Measurements from ENCODE around the gene BMP10. TPM values are rescaled to one million over a fixed set of nuclear protein-coding genes. Genes with fewer than 3 reads are reported as not detected.
"Not testable (repeated sequence)": the region's sequence is repeated elsewhere in the genome, so short reads cannot be mapped to it uniquely, and the experiment has no call there.

The BMP10 gene
- total RNA-seq, 1 experiment from 2014 or later: not detected

DNA sequence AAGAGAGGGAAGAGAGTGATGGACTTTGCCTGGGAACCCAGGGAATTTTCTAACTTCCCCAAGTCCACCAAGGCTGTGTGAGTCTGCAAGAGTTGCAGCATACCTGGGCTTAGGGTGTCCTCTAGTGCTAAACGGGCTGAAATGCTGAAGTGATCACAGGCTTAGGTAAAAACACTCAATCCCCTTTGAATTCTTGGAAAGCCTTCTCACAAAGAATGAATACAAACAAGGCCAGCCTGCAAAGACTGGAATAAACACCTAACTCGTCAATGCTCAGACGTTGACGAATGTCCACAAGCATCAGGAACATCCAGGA is 30.0 kb upstream of the BMP10 start:
- no peaks in the 10 kb centered on the region for H3K4me1 ChIP-seq (ENCODE audit: insufficient read depth, low read length, poor library complexity, severe bottlenecking)
- no peaks in the 10 kb centered on the region for H3K36me3 ChIP-seq (ENCODE audit: insufficient read depth, low read length, poor library complexity, severe bottlenecking)
- TF ChIP-seq, protein P1, sequence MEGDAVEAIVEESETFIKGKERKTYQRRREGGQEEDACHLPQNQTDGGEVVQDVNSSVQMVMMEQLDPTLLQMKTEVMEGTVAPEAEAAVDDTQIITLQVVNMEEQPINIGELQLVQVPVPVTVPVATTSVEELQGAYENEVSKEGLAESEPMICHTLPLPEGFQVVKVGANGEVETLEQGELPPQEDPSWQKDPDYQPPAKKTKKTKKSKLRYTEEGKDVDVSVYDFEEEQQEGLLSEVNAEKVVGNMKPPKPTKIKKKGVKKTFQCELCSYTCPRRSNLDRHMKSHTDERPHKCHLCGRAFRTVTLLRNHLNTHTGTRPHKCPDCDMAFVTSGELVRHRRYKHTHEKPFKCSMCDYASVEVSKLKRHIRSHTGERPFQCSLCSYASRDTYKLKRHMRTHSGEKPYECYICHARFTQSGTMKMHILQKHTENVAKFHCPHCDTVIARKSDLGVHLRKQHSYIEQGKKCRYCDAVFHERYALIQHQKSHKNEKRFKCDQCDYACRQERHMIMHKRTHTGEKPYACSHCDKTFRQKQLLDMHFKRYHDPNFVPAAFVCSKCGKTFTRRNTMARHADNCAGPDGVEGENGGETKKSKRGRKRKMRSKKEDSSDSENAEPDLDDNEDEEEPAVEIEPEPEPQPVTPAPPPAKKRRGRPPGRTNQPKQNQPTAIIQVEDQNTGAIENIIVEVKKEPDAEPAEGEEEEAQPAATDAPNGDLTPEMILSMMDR (conservative IDR thresholded peaks at IDR 0.05; ENCODE audit: low read depth, low read length): peak; percentile 46
- TF ChIP-seq EZH2 (IDR thresholded peaks at IDR 0.05; ENCODE audit: borderline replicate concordance, low read depth, low read length, poor library complexity, severe bottlenecking): no peak
- peaks cover 7% of the 10 kb centered on the region for H3K9me3 ChIP-seq (ENCODE audit: low read depth, low read length, poor library complexity, severe bottlenecking)
- POLR2A ChIA-PET (ENCODE audit: low non-redundant PET): no interaction called here
- no peaks in the 10 kb centered on the region for H3K27me3 ChIP-seq (replicated peaks; ENCODE audit: insufficient read depth, low read depth, low read length, poor library complexity)
- DNase-seq (ENCODE audit: low spot score): peak; percentile 47
- intact Hi-C loops (cut with micrococcal nuclease; ENCODE audit: unreplicated experiment): no loop called here
- no peak overlapping the region for H3K4me3 ChIP-seq (ENCODE audit: low read depth, low read length, poor library complexity, severe bottlenecking)
- CTCF ChIA-PET: no interaction called here
- BruUV-seq (replicated peaks): no TSS peak
- H3K27ac ChIP-seq (ENCODE audit: low read depth, low read length, poor library complexity, severe bottlenecking): no peak overlapping the region

DNA sequence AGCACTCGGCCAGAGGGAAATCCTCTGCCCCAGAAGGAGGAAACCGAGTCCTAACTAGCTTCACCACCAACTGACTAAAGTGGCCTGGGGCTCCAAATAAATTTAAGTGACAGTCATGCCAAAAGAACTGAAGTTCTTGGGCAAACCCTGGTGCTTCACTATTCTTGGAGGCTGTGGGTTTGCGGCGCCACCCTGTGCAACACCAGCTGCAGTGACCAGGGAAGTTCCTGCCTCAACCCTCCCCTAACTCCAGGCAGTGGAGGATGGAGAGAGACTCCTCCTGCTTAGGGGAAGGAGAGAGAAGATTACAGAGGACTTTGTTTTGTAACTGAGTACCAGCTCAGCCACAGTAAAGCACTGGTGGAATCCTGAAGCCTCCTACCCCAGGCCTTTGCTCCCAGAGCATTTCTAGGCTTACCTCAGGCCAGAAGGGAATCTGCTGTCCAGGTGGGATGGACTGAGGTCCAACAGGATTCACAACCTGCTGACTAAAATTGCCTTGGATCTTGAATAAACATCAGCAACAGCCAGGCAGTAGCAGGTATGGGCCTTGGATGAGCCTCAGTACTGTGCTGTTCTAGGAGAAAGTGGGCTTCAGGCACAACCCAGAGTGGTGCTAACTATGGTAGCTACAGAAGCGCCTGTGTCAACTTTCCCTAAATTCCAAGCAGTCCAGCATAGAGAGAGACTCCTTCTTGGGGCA is 29.4 kb upstream of the BMP10 start:
- CTCF ChIA-PET: no interaction called here
- Histone ChIP-seq H3K27me3 (replicated peaks; ENCODE audit: insufficient read depth, low read depth, low read length, poor library complexity) (no peaks in the 10 kb centered on the region), H3K36me3 (ENCODE audit: insufficient read depth, low read length, poor library complexity, severe bottlenecking) (no peaks in the 10 kb centered on the region), H3K4me1 (ENCODE audit: insufficient read depth, low read length, poor library complexity, severe bottlenecking) (no peaks in the 10 kb centered on the region), H3K4me3 (ENCODE audit: low read depth, low read length, poor library complexity, severe bottlenecking) (no peak overlapping the region), H3K27ac (ENCODE audit: low read depth, low read length, poor library complexity, severe bottlenecking) (no peak overlapping the region), H3K9me3 (ENCODE audit: low read depth, low read length, poor library complexity, severe bottlenecking) (peaks cover 7% of the 10 kb centered on the region)
- no TSS peak for BruUV-seq (replicated peaks)
- POLR2A ChIA-PET (ENCODE audit: low non-redundant PET): no interaction called here
- no peak for DNase-seq (ENCODE audit: low spot score)
- TF ChIP-seq, protein P1 (conservative IDR thresholded peaks at IDR 0.05; ENCODE audit: low read depth, low read length): peak; percentile 23; the same call in 1 of the 2 replicates
- no peak for TF ChIP-seq EZH2 (IDR thresholded peaks at IDR 0.05; ENCODE audit: borderline replicate concordance, low read depth, low read length, poor library complexity, severe bottlenecking)
- intact Hi-C loops (cut with micrococcal nuclease; ENCODE audit: unreplicated experiment): no loop called here

DNA sequence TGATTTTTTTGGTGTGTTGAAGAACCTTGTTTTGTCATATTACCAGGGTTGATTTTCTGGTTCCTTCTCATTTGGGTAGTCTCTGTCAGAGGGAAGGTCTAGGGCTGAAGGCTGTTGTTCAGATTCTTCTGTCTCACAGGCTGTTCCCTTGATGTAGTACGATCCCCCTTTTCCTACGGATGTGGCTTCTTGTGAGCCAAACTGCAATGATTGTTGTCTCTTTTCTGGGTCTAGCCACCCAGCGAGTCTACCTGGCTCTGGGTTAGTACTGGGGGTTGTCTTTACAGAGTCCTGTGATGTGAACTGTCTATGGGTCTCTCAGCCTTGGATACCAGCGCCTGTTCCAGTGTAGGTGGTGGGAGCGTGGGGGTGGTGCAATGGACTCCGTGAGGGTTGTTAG is 24.8 kb upstream of the BMP10 start:
- intact Hi-C loops (cut with micrococcal nuclease; ENCODE audit: unreplicated experiment); H3K27ac ChIP-seq (ENCODE audit: low read depth, low read length, poor library complexity, severe bottlenecking); H3K4me1 ChIP-seq (ENCODE audit: insufficient read depth, low read length, poor library complexity, severe bottlenecking); H3K27me3 ChIP-seq (replicated peaks; ENCODE audit: insufficient read depth, low read depth, low read length, poor library complexity); DNase-seq (ENCODE audit: low spot score); POLR2A ChIA-PET (ENCODE audit: low non-redundant PET); H3K36me3 ChIP-seq (ENCODE audit: insufficient read depth, low read length, poor library complexity, severe bottlenecking); H3K9me3 ChIP-seq (ENCODE audit: low read depth, low read length, poor library complexity, severe bottlenecking); BruUV-seq (replicated peaks); H3K4me3 ChIP-seq (ENCODE audit: low read depth, low read length, poor library complexity, severe bottlenecking): not testable (repeated sequence)
- CTCF ChIA-PET: interaction anchor here (0.7 kb wide), 1 partner anchor 266 kb away, joined by 3 read pairs; no protein-coding TSS in a partner anchor

DNA sequence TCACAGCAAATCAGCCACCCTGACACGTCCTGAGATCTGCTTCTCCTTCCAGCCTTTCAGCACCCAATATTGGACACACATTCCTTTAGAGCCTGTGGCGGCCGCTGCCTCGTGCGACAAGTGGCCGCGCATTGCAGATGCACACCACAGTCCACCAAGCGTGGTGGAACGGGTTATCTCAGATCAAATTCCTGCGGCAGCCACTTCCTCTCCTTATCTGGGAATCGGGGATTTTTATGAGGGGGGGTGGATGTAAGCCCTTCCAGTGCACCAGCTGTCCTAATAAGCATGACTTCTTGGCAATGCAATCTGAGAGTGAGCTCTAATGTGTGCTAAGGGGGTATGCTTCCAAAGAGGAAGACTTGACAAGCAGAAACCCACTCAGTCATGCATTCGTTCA is 18.3 kb upstream of the BMP10 start:
- Histone ChIP-seq H3K27me3 (replicated peaks; ENCODE audit: insufficient read depth, low read depth, low read length, poor library complexity) (no peaks in the 10 kb centered on the region), H3K36me3 (ENCODE audit: insufficient read depth, low read length, poor library complexity, severe bottlenecking) (no peaks in the 10 kb centered on the region), H3K9me3 (ENCODE audit: low read depth, low read length, poor library complexity, severe bottlenecking) (no peaks in the 10 kb centered on the region), H3K4me1 (ENCODE audit: insufficient read depth, low read length, poor library complexity, severe bottlenecking) (peaks cover 17% of the 10 kb centered on the region), H3K27ac (ENCODE audit: low read depth, low read length, poor library complexity, severe bottlenecking) (no peak overlapping the region), H3K4me3 (ENCODE audit: low read depth, low read length, poor library complexity, severe bottlenecking) (no peak overlapping the region)
- TF ChIP-seq, protein P1 (conservative IDR thresholded peaks at IDR 0.05; ENCODE audit: low read depth, low read length): no peak
- no peak for TF ChIP-seq EZH2 (IDR thresholded peaks at IDR 0.05; ENCODE audit: borderline replicate concordance, low read depth, low read length, poor library complexity, severe bottlenecking)
- CTCF ChIA-PET: no interaction called here
- POLR2A ChIA-PET (ENCODE audit: low non-redundant PET): no interaction called here
- BruUV-seq (replicated peaks): no TSS peak
- peak; percentile 40 for DNase-seq (ENCODE audit: low spot score)
- intact Hi-C loops (cut with micrococcal nuclease; ENCODE audit: unreplicated experiment): no loop called here

Data from A673 (cell line).